DMS114 treated with DMSO at 0.1 percent for 48 hours (cell line): ENCODE results near the gene MISP3.

Experiments
- DNase-seq: peaks from one replicate; lab custom pipeline; 2025; ENCODE audit not compliant: unreplicated experiment; lab: John Stamatoyannopoulos, UW

MISP3 gene

DNA sequence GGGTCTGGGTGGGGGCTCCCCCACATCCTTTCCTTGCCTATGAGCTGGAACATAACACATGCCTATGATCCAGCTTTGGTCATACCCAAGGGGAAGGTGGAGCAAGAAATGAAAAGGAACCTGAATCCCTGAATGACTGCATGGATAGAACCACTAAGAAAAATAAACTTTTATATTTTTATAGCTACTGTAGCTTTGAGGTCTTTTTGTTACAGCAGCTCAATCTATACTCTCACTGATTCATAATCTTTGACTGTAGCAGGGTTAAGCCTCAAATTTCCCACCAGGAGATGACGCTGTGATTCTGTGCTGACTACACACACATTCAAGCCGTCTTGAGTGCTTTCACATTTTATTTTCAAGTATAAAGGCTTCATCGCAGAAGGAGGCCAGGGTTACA is 19.6 kb upstream of the MISP3 start:
- no peak for DNase-seq

DNA sequence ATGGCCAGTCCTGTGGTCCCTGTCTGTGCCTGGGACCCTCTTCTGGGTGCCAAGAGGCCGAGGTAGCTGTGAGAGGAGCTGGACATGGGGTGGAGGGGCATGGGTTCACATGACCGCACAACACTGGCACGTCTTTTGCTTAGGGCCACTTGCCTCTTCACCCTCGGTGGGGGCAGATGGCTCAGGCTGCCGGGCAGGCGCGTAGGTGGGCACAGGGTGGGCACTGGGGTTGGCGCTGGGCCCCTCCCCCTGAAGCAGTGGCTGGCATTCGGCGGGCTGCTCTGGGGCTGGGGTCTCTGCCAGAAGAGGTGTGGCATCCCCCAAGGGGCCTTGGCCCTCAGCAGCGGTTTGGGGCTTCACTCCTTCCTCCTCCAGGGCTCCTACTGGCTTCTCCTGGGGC is 19.1 kb upstream of the MISP3 start:
- DNase-seq = no peak

DNA sequence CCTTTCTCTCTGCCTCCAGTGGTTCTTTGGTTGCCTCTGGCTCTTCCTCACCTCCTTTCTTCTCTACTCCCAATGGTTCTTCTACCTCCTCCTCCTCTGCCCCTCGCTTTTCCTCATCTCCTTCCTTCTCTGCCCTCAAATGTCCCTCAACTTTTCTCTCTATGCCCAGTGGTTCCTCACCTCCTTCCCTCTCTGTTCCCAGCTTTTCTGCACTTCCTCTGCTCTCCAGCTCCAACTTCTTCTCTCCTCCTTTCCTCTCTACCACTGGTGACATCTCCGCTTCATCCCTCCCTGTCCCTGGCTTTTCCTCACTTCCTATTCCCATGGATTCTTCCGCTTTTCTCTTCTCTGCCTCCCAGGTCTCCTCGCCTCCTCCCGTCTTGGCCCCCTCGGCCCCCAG is 18.5 kb upstream of the MISP3 start:
- DNase-seq = no peak

DNA sequence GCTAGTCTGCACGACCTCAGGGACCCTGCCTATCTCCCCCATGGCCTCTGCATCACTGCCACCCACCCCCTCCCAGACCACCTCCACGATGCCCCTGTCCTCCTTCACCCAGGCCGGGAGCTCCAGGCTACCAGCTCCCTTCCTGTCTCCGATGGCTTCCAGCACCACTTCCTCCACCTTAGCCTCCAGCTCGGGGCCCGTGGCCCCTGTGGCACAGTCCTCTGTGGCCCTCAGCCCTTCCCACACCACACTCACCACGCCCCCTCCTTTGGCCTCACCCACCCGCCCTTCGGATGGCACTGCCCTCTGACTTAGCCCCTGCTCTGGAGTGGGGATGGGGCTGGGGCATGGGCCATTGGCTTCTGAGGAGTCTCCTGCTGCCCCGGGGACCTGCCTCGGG is 17.9 kb upstream of the MISP3 start:
- no peak for DNase-seq

DNA sequence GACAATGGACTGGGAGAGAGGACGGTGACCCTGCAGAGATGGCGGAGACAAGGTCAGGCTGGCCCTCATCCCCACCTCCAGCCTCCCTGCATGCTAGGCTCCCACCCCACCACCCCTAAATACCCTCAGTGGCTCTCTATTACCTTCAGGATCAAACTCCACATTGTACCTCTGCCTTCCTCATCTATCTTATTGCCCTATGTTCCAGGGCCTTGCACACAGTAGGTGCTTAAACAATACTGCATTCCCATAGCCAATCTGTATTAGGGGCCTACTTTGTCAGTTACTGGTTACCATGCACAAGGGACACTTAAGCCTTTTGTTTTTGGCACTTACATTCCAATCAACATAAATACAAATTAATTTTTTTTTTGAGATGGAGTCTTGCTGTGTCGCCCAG is 17.2 kb upstream of the MISP3 start:
- DNase-seq = no peak

DNA sequence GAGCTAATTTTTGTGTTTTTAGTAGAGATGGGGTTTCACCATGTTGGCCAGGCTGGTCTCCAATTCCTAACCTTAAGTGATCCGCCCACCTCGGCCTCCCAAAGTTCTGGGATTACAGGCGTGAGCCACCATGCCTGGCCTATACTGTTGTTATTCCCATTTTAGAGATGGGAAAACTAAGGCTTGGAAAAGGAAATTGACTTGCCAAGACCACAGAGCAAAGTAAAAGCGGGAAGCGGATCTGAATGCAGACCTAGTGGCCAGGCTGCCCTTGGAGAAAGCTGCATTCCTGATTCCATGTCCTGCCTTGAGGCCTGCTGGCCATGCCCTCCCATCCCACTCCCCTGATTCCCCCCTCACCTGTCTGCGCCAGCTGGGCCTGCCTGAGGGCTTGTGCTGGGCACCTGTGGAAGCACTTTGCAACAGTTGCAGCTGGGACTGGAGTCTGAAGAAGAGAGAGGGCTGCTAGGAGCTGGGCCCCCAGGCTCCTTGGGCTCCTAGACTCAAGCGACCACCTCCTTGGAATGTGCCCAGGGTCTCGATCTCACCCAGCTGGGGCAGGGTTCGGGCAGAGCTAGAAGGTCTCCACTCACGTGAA is 16.4 kb upstream of the MISP3 start:
- DNase-seq = no peak

DNA sequence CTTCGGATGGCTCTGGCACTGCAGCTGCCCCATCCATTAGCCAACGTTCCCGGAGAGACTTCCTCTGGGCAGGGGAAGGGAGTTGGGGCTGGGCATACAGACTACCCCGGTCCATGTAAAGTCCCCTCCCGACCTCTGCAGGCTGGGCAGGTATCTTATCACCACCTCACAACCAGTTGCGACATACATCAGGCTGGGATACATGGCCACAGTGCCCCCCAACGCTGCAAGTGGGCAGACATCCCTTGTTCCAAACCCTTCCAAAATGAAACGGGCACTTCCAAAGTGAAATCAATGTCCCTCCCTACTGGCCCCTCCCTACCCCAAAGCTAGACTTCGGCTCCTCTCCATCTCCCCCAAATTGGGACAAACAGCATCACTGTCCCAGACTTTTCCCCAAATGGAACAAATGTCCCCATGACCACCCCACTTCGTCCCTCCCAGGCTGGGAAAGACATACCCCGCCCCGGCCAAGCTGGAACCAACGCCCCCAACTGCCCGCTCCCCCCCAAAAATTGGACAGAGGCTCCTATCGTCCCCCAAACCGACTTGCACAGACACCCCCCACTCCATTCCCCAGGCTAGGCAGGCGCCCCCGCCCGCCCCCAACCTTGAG is 15.7 kb upstream of the MISP3 start:
- DNase-seq = no peak

DNA sequence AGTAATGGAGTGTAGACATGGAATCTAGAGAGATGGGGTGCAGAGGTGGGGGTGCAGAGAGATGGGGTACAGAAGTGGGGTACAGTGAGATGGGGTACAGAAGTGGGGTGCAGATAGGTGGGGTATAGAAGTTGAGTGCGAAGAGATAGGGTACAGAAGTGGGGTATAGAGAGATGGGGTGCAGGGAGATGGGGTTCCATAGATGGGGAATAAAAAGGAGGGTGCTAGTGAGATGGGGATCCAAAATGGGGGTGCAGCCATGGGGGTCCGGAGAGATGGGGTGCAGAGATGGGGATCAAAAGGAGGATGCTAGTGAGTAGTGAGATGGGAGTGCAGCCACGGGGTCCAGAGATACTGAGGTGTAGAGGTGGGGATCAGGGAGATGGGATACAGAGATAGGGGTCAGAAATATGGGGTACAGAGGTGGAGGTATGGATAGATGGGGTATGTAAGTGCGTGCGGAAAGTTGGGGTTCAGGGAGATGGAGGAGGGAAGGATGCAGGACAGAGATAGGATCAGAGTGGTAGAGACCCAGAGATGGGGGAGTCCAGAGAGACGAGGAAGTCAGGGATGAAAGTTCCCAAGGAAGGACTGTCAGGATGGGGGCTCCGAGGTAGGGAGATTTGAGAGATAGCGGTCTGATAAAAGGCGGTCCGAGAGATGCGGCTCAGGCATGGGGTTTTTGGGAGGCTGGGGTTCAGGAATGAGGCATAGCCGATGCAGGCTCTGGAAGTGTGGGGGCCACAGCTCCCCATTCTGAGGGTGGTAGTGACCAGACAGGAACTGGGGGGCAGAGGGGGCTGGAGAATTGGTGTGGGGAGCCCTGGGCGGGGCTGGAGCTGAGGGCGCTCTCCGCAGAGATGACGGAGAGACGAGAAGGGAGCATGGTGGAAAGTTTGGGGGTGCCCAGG is 14.1 kb upstream of the MISP3 start:
- no peak for DNase-seq

DNA sequence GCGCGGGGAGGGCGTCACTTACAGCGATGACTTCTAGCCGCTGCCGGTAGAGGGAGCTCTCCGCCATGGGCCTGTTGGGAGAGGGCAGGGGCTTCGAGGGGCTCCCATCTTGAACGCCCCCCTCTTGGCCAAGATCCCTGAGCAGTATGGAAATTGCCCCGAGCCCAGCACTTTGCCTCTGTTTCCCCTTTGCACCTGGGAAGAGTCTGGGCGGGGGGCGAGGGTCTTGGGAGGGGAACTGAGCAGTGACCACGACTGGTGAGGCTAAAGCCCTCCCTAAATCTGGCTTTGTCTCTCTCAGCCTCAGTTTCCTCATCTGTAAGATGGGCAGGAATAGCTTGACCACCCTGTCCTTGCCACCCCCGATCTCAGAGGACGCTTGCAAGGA is 13.5 kb upstream of the MISP3 start:
- DNase-seq = no peak

DNA sequence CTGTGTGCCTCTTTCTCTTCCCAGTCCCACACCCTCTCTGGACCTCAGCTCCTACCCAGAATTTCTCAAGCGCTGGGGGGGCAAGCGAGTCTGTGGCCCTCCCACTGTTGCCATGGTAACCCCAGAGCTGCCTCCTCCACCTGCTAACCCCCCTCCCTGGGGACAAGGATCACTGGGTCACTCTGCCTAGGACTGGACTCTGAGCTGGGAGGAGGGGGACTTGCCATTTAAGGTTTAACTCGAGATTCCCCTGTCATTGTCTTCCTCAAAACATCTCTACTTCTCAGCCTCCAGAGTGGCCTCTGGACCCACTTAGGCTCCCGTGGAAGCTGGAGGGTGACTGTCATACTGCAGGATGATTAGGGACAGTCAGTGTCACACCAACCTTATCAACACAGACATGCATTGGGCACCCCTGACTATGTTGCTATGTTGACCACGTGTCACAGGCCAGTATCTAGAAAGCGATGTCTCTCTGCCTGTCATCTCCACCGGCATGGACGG is 12.9 kb upstream of the MISP3 start:
- DNase-seq = no peak

DNA sequence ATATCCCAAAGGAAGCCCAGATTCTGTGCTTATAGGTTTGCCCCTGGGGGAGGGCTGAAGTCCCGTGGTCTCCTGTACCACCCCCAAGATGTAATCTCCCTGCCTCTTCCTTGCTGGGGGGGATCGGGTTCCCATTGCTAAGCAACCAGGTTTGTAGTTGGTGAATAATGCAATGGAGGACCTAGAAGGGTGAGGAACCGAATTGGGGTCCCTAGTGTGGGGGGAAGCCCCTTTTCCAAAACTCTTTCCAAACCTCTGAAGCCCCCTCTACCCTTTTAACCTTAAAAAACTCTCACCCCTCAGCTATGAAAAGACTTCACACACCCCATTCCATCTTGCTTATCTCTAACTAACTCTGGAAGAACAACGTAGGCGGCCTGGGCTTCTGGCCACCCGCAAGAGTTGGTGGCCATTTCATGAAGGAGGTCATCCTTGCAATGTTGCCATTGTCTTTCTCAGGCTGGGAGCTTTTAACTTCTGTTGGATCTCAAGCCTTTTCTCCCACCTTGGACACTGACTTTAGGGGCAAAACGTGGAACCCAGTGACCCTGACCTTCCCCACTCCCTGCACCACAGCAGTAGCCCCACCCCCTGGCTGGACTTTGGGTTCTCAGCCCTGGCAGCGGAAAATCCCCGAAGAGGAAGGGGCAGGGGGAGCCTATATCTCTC is 11.4 kb upstream of the MISP3 start:
- DNase-seq = no peak

DNA sequence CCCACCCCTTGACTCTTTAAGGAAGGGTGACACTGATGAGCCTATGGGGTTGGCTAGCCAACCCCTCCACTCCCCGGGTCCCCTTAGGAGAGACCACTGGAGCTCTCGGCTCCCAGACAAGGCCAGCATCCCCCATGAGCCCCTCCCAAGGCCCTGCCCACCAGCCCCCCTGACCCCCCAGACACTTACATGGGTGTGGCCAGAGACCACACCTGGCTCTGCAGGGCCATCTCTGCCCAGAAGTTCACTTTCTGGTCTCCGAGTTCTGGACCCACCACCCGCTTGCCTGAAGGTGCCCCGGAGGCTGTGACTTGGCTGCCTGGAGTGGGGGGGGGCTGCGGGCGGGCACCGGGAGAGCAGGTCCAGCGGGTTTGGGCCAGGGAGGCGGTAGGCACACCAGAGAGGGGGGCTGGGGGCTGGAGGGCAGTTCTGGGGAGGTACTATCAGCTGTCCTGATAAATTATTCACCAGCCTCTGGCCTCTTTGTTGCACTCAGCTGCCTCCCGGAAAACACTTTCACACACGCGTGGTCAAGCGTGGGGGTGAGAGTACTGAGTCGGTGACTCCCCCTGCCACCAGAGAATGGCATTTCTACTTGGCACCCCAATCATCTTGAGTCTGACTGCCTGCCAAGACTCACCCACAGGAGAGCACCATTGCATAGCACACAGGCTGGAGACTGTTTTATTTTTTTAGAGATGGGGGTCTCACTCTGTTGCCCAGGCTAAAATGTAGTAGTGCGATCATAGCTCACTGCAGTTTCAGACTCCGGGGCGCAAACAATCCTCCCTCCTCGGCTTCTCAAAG is 10.6 kb upstream of the MISP3 start, which contains the start of gene PALM3:
TSS of gene PALM3 (minus strand) at position 326 of the 807 bp plus-strand sequence. CDS start at position 230, 96 bp downstream.
- no peak for DNase-seq

DNA sequence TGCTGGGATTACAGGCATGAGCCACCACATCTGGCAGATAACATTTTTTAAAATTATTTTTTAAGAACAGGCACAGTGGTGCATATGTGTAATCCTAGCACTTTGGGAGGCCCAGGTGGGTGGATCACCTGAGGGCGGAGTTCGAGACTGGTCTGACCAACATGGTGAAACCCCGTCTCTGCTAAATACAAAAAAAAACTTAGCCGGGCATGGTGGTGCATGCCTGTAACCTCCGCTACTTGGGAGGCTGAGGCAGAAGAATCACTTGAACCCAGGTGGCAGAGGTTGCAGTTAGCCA is 10.1 kb upstream of the MISP3 start:
- DNase-seq = no peak

DNA sequence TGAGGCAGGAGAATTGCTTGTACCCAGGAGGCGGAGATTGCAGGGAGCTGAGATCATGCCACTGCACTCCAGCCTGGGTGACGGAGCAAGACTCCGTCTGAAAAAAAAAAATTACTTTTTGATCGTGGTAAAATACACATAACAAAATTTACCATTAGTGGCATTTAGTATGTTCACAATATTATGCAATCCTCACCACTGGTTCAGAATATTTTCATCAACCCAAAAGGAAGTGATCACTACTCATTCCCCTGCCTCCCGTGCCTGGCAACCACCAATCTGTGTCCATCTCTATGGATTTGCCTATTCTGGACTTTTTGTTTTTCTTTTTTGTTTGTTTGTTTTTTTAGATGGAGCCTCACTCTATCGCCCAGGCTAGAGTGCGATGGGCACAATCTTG is 9.5 kb upstream of the MISP3 start:
- DNase-seq = no peak

DNA sequence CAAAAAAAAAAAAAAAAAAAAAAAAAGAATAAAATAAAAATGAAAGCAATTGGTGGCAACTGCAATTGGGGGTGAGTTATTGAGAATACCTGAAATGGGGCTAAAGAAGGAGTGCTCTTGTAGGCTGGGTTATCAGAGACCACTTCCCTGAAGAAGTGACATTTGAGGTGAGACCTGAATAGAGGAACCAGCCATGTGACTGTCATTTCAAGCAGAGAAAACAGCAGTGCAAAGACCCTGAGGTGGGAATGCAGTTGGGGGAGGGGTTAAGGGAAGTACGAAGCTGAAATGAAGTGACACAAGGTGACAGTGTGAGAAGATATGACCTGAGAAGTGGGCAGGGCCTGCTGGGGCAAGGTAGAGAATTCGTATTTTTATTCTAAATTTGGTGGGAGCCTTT is 6.5 kb upstream of the MISP3 start:
- DNase-seq = no peak

DNA sequence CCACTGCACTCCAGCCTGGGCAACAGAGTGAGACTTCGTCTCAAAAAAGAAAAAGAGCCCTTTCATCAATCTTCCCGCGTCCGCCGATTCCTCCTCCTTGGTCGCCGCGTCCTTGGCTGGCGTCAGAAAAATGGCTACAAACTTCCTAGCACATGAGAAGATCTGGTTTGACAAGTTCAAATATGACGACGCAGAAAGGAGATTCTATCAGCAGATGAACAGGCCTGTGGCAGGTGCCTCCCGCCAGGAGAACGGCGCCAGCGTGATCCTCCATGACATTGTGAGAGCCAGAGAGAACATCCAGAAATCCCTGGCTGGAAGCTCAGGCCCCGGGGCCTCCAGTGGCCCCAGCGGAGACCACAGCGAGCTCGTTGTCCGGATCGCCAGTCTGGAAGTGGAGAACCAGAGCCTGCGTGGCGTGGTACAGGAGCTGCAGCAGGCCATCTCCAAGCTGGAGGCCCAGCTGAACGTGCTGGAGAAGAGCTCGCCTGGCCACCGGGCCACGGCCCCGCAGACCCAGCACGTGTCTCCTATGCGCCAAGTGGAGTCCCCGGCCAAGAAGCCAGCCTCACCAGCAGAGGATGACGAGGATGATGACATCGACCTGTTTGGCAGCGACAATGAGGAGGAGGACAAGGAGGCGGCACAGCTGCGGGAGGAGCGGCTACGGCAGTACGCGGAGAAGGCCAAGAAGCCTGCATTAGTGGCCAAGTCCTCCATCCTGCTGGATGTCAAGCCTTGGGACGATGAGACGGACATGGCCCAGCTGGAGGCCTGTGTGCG is 2.1 kb upstream of the MISP3 start:
- DNase-seq = no peak

DNA sequence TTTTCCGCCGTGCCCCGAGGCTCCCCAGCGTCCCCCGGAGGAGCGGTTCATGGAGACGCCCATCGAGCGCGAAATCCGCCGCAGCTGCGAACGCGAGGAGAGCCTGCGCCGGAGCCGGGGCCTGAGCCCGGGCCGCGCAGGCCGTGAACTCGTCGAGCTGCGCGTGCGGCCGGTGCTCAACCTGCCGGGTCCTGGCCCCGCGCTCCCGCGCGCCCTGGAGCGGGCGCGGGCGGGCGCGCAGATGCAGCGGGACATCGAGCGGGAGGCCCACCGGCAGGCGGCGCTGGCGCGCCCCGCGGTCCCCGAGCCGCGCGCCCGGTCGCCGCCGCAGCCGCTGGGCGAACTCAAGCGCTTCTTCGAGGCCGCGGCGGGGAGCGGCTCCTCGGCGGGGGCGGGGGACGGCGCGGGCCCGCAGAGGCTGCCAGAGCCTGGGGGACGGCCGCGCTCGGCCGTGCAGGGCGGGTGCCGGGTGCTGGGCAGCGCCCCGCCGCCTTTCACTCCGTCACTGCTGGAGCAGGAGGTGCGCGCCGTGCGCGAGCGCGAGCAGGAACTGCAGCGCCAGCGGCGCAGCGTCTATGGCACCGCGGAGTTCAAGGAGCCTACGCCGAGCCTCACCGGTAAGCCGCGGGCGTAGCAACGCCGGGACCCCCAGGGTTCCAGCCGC is 807 bp downstream of the MISP3 start:
- peak; percentile 32 for DNase-seq

DNA sequence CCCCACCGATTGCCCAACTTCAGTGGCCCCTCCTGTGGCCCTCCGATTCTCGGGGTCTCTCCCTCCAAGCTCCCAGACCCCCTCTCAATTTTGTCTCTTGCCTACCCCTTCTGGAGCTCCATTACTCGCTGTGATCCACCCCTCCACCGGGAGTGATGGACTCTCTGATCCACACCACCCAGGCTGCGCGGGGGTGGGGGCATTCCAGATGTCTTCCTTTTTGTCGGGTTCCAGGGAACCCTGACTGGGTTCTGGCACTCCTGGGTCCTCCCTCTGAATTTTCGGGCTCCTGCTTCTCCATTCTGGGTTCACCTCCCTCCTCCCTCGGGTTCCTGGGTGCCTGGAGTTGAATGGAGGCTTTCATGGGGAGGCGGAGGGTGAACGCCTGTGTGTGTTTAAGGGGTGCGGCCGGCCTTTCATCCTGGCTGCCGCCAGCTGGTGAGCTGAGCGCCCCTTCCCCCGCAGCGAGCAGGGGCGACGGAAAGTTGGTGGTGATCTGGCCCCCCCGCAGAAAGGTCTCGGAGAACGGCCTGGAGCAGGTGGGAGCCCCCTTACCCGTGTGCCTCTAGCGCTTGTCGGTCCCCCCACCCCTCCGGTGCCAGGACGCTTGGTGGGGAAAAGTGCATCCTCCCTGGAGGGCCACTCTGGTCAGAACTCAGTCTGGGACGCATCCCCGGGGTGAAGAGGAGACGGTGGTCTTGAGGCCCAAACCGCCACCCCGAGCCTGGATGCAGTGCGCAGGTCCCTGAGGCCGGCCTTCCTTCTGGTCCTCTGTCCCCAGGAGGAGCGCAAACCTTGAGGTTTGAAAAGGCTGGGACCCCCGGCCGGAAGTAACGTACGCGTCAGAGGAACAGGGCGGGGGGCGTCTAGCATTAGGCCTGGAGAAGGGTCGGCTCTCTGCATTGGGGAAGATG is 1.6 kb downstream of the MISP3 start:
- DNase-seq = no peak
